Upper lobe of right lung (tissue), 1 donor: ENCODE data around the gene CTDSPL2. TPM values are rescaled to one million over a fixed set of nuclear protein-coding genes. Genes with fewer than 3 reads are reported as not detected.

ENCODE experiments used
- ATAC-seq: fragments of 200-7000 bp; cut with Tn5 transposase; one replicate; pipeline ENCODE4 v1.9.1; 2020; ENCODE audit warnings: mild to moderate bottlenecking, moderate library complexity
- DNase-seq: peaks from one replicate; pipeline ENCODE4 v3.0.0-alpha.2; 2020
- H3K27ac ChIP-seq: fragments of 200-600 bp; one replicate; pipeline ENCODE4 v1.8.0; 2022
- H3K27me3 ChIP-seq: fragments of 200-600 bp; one replicate; pipeline ENCODE4 v1.8.0; 2022; ENCODE audit warnings: mild to moderate bottlenecking
- H3K36me3 ChIP-seq: fragments of 200-600 bp; one replicate; pipeline ENCODE4 v1.8.0; 2022
- H3K4me1 ChIP-seq: fragments of 200-600 bp; one replicate; pipeline ENCODE4 v1.8.0; 2022
- H3K4me3 ChIP-seq: fragments of 200-600 bp; one replicate; pipeline ENCODE4 v1.8.0; 2022; ENCODE audit warnings: mild to moderate bottlenecking
- H3K9me3 ChIP-seq: fragments of 200-600 bp; one replicate; pipeline ENCODE4 v1.8.0; 2022
- CTCF ChIP-seq: fragments of 200-600 bp; IDR thresholded peaks from one replicate; pipeline ENCODE4 v1.8.0; 2022; ENCODE audit warnings: antibody characterized with exemption
- intact Hi-C: fragments of 100-400 bp; cut with DNase I; formaldehyde crosslinking; loops from one replicate; pipeline ENCODE4 v1.11.0; 2022
- total RNA-seq: library from RNA; stranded (reverse); fragmentation: NEBNext Ultra II Directional; extraction: Animal tissue kit (Norgen Biotek cat#: 25700); gene quantifications from one replicate; pipeline ENCODE4 v1.2.1, GENCODE V29; 2021
- donor health status: DM: no; HTN: yes; CAD: no; lungs with severe emphysema.

The CTDSPL2 gene
- total RNA-seq, 1 donor from 2014 or later, result 34.1 TPM

GRCh38 chr15:44397869-44398268 is 29.6 kb upstream of the CTDSPL2 start:
- DNase-seq (no peak), ATAC-seq (no peak)
- intact Hi-C loops, result no loop called here
- Histone ChIP-seq H3K36me3 (no peaks in the 10 kb centered on the region), H3K9me3 (no peaks in the 10 kb centered on the region), H3K4me1 (no peaks in the 10 kb centered on the region), H3K27me3 (no peaks in the 10 kb centered on the region), H3K27ac (no peak overlapping the region), H3K4me3 (no peak overlapping the region)
- no peak for TF ChIP-seq CTCF

- TF ChIP-seq CTCF, result no peak
- Histone ChIP-seq H3K27ac (no peak overlapping the region), H3K36me3 (no peaks in the 10 kb centered on the region), H3K4me3 (no peak overlapping the region), H3K4me1 (no peaks in the 10 kb centered on the region), H3K27me3 (no peaks in the 10 kb centered on the region), H3K9me3 (no peaks in the 10 kb centered on the region)
- ATAC-seq (peak; percentile 68), DNase-seq (no peak)
- intact Hi-C loops, result no loop called here
Measured at GRCh38 chr15:44414001-44414400, 13.4 kb upstream of the CTDSPL2 start.

- peaks cover 9% of the 10 kb centered on the region for H3K36me3 ChIP-seq
- DNase-seq, result no peak
- H3K27ac ChIP-seq, result peak overlapping the region; percentile 97
- intact Hi-C loops, result no loop called here
- ATAC-seq, result peak; percentile 56
- no peak for TF ChIP-seq CTCF
- H3K27me3 ChIP-seq, result no peaks in the 10 kb centered on the region
- peaks cover 24% of the 10 kb centered on the region for H3K4me1 ChIP-seq
- peak overlapping the region; percentile 72 for H3K4me3 ChIP-seq
- H3K9me3 ChIP-seq, result no peaks in the 10 kb centered on the region
Measured at GRCh38 chr15:44427756-44428724, 611 bp downstream of the CTDSPL2 start.

GRCh38 chr15:44435893-44436667 is 8.7 kb downstream of the CTDSPL2 start:
- ATAC-seq, result no peak
- DNase-seq, result no peak
- TF ChIP-seq CTCF, result no peak
- Histone ChIP-seq H3K4me3 (no peak overlapping the region), H3K27me3 (no peaks in the 10 kb centered on the region), H3K27ac (no peak overlapping the region), H3K4me1 (no peaks in the 10 kb centered on the region), H3K9me3 (no peaks in the 10 kb centered on the region), H3K36me3 (peaks cover 9% of the 10 kb centered on the region)
- intact Hi-C loops, result no loop called here

- Histone ChIP-seq H3K27ac (no peak overlapping the region), H3K9me3 (no peaks in the 10 kb centered on the region), H3K27me3 (no peaks in the 10 kb centered on the region), H3K4me3 (no peak overlapping the region), H3K36me3 (no peaks in the 10 kb centered on the region), H3K4me1 (no peaks in the 10 kb centered on the region)
- TF ChIP-seq CTCF, result no peak
- DNase-seq (no peak), ATAC-seq (no peak)
- intact Hi-C loops, result no loop called here
Measured at GRCh38 chr15:44438402-44438801, 11.0 kb downstream of the CTDSPL2 start.
